ENCODE data around the gene NCDN.
A peak's percentile ranks its signal among the peaks of the same experiment; 100 is the strongest.

The NCDN gene

DNA sequence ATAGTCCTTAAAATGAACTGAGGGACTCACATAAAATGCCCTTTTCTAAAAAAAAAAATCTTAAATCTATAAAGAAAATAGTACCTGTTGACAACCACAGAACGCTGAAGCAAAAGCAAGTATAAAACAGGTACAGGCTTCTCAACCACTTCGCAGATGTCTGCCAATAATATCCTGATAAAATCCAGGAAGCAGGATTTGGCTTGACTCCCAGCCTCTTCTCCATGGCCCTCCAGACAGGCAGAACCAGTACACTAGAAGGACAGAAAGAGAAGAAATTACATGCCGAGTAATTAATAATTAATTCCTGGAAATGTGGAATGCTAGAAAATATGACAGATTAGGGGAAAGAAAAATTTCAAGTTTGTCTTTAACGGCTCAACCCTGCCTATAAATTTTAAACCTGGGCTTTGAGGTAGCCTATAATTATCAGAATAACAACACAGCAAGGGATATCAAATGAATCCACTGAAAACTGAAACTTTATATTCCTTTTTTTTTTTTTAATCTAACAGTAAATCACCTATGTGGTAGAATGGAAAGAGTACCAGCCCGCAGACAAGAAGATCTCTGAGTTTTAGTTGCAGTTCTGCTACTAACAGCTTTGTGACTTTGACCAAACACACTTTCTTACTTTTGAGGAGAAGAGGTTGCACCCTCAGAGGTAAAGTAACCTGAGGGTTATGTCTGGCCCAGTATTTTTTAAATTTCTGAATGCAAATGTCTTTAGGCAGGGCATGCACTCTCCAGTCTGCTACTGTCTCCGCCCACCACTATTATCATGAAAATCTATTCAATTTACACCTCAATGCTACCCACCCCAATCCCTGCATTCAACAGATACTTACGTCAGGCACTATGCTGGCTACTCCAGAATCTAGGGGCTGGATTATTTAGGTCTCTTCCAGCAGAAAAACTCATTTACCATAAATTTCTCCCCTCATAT is 3.1 kb upstream of the NCDN start:
- no peak for DNase-seq (ENCODE audit: low read depth)
- no peak overlapping the region for H3K4me3 ChIP-seq (ENCODE audit: low read depth, low read length)
- no peak for TF ChIP-seq CTCF (conservative IDR thresholded peaks at IDR 0.05; ENCODE audit: low read depth, low read length)

DNA sequence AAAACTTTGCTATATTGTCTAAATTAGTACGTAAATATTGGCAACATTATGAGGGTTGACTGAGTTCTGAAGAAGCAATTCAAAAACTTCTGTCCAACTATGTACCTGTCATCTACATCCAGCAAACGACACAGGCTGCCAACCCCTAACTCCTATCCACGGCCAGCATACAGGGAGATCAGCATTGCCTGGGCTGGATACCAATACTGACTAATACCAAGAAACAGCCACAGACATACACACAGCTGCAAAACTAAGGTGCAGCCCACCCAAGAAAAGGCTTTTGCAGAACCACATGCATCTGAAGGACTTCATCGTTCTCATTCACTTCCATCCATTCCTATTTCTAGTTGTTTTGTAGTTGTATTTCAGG is 2.4 kb upstream of the NCDN start:
- DNase-seq (ENCODE audit: low read depth), result no peak
- no peak for TF ChIP-seq CTCF (conservative IDR thresholded peaks at IDR 0.05; ENCODE audit: low read depth, low read length)
- H3K4me3 ChIP-seq (ENCODE audit: low read depth, low read length), result no peak overlapping the region

DNA sequence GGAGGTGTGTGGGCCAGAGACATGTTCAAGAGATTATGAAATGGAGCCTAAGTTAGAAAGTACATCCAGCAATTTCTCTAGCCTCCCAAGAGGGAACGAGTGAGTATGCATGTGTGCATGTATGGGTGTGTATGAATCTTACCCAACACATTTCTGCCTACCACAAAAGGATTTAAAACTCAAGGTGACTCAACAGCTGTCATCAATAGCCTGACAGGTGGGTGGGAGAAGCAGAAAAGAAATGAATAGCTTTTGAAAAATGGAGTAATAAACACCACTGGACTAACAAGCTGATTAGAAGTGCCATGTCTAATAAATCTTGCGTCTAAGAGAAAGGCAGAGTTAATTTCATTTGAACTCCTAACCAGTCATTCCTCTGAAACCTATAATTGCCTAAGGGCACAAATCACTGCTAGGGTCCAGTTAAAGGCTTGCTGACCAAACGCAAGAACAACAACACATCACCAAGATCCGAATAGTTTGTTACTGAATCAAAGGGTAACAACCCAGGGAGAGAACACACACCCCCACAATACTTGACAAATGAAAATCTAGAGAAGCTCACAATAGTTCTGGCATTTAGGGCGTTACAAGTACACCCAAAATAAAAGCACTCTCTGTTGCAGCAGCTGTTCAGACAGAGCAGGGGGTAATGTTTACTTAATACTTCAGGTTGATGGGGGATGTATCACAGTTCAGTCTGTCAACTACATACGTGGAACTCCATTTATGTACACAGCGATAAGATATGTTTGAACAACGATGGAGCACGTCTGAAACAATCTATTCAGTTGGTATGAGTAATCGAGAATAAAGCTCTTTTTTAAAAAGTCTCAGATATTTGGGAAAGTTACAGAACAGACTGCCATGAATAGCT is 1.8 kb upstream of the NCDN start:
- no peak for TF ChIP-seq CTCF (conservative IDR thresholded peaks at IDR 0.05; ENCODE audit: low read depth, low read length)
- DNase-seq (ENCODE audit: low read depth), result peak; percentile 49
- peak overlapping the region; percentile 98 for H3K4me3 ChIP-seq (ENCODE audit: low read depth, low read length)

DNA sequence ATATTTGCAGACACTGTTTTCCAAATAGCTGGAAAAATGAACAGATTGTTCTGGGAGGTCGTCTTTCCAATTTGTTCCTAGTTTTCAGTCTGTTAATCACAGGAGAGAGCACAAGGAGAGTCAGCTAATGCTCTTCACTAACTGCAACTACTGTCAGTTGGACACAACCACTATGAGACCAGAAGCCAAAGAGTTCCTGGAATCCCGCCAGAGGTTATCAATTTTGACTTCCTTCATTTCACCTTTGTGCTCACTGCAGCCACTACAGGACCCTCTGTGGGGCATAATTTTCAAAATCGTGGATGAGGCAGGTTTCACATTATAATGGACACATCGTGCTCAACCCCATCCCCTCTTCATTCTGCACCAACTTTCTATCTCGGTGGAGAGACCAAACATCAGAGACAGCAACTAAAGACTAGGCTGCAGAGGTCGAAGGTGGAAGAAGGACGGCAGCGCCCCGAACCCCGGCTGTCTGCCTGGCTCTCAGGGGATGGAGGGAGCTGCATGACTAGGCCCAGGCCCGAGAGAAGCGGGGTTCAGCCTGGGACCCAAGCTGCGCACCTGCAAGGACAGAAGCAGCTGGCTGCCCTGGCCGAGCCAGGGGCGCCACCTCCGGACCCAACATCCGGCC is 998 bp upstream of the NCDN start:
- H3K4me3 ChIP-seq (ENCODE audit: low read depth, low read length), result peak overlapping the region; percentile 98
- no peak for TF ChIP-seq CTCF (conservative IDR thresholded peaks at IDR 0.05; ENCODE audit: low read depth, low read length)
- DNase-seq (ENCODE audit: low read depth), result no peak

DNA sequence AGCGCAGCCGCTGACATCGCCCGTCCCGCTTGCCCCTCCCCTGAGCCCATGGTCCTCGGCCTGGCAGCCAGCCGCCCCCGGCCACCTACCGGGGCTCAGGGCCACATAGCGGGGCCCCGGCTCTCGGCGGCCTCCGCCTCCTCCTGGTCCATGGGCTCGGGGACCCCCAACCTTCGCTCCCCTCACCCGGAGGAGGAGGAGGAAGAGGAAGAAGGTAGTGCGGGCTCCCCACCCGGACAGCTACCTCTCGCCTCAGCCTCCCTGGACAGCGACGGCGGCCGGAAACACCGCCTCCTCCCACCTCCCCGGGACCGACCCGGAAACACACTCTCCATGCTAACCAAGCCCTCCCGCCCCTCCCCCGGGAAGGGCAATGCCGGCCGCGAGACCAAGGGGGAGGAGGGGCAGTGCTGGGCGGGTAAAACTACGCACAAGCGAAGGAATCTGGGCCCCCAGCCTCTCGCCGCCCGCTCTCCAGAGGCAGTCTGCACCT is 435 bp upstream of the NCDN start, which contains the start of gene KIAA0319L:
TSS of gene KIAA0319L (minus strand) at position 286 of the 493 bp plus-strand sequence. CDS start 2,912 bp downstream, outside the sequence.
- DNase-seq (ENCODE audit: low read depth), result no peak
- no peak for TF ChIP-seq CTCF (conservative IDR thresholded peaks at IDR 0.05; ENCODE audit: low read depth, low read length)

More for the DNA sequence above, 435 bp upstream of the NCDN start, which contains the start of gene KIAA0319L:
- peak within 1 kb of the TSS; percentile 98 for H3K4me3 ChIP-seq (ENCODE audit: low read depth, low read length)
